GM23338 (cell line): Measurements from ENCODE around the gene CDK16. TPM values are rescaled to one million over a fixed set of nuclear protein-coding genes. Genes with fewer than 3 reads are reported as not detected.

ENCODE experiments used
- ATAC-seq: fragments of 200-7000 bp; cut with Tn5 transposase; 3 replicates; pipeline ENCODE4 v1.9.1; 2020
- DNase-seq: peaks from one replicate; pipeline ENCODE4 v3.0.0-alpha.2; 2015; ENCODE audit warnings: low spot score
- H2AFZ ChIP-seq: fragments of 200-600 bp; sonication (generic); 2 replicates; pipeline ENCODE4 v1.8.0; 2016; ENCODE audit warnings: antibody characterized with exemption, mild to moderate bottlenecking, moderate library complexity
- H3F3A ChIP-seq: fragments of 200-600 bp; sonication (generic); replicated peaks from 2 replicates; pipeline ENCODE4 v1.8.0; 2017; ENCODE audit warnings: antibody characterized with exemption, mixed run types, low read depth
- H3K27ac ChIP-seq: fragments of 200-600 bp; sonication (generic); 2 replicates; pipeline ENCODE4 v1.6.1; 2016; ENCODE audit warnings: low read depth
- H3K27me3 ChIP-seq: fragments of 200-600 bp; sonication (generic); 2 replicates; pipeline ENCODE4 v1.8.0; 2016; ENCODE audit warnings: mild to moderate bottlenecking, mixed run types, moderate library complexity; ENCODE audit not compliant: insufficient read depth
- H3K36me3 ChIP-seq: fragments of 200-600 bp; sonication (generic); 2 replicates; pipeline ENCODE4 v1.8.0; 2016; ENCODE audit warnings: mild to moderate bottlenecking; ENCODE audit not compliant: insufficient read depth
- H3K4me1 ChIP-seq: fragments of 200-600 bp; sonication (generic); 2 replicates; pipeline ENCODE4 v1.8.0; 2016; ENCODE audit warnings: mild to moderate bottlenecking, moderate library complexity; ENCODE audit not compliant: insufficient read depth
- H3K4me2 ChIP-seq: fragments of 200-600 bp; sonication (generic); 2 replicates; pipeline ENCODE4 v1.7.1; 2017; ENCODE audit warnings: mixed run types
- H3K4me3 ChIP-seq: fragments of 200-600 bp; sonication (generic); 2 replicates; pipeline ENCODE4 v1.6.1; 2016; ENCODE audit warnings: mixed run types
- H3K79me2 ChIP-seq: fragments of 200-600 bp; sonication (generic); replicated peaks from 2 replicates; pipeline ENCODE4 v1.8.0; 2017; ENCODE audit warnings: mild to moderate bottlenecking; ENCODE audit not compliant: insufficient read depth
- H3K9me2 ChIP-seq: fragments of 200-600 bp; sonication (generic); 2 replicates; pipeline ENCODE4 v1.8.0; 2017; ENCODE audit not compliant: insufficient read depth
- H4K20me1 ChIP-seq: fragments of 200-600 bp; sonication (generic); replicated peaks from 2 replicates; pipeline ENCODE4 v1.8.0; 2017; ENCODE audit warnings: mild to moderate bottlenecking; ENCODE audit not compliant: insufficient read depth
- H3K27ac Mint-ChIP-seq: 2 replicates; pipeline ENCODE4 v1.8.0; 2020; ENCODE audit warnings: inconsistent platforms, mild to moderate bottlenecking, moderate library complexity, mixed read lengths
- H3K27me3 Mint-ChIP-seq: 3 replicates; pipeline ENCODE4 v1.8.0; 2022; ENCODE audit warnings: low read depth, mild to moderate bottlenecking, moderate library complexity, mixed read lengths, inconsistent platforms; ENCODE audit not compliant: insufficient read depth, poor library complexity
- H3K36me3 Mint-ChIP-seq: 3 replicates; pipeline ENCODE4 v1.8.0; 2021; ENCODE audit warnings: low read depth, mild to moderate bottlenecking, inconsistent platforms, moderate library complexity, mixed read lengths
- H3K4me1 Mint-ChIP-seq: 3 replicates; pipeline ENCODE4 v1.8.0; 2020; ENCODE audit warnings: mild to moderate bottlenecking, inconsistent platforms, mixed read lengths
- H3K4me3 Mint-ChIP-seq: 3 replicates; pipeline ENCODE4 v1.8.0; 2021; ENCODE audit warnings: moderate library complexity, mild to moderate bottlenecking, inconsistent platforms, mixed read lengths
- H3K9me3 Mint-ChIP-seq: 3 replicates; pipeline ENCODE4 v1.8.0; 2020; ENCODE audit warnings: moderate library complexity, mild to moderate bottlenecking, inconsistent platforms, mixed read lengths
- CREB1 ChIP-seq: fragments of 250-450 bp; sonication (Bioruptor Pico); IDR thresholded peaks from 2 replicates; pipeline ENCODE4 v1.5.0; 2020; ENCODE audit warnings: low read depth, mild to moderate bottlenecking, moderate library complexity
- EZH2 ChIP-seq: fragments of 200-600 bp; sonication (generic); IDR thresholded peaks from one replicate; pipeline ENCODE4 v1.8.0; 2017; ENCODE audit warnings: antibody characterized with exemption, mild to moderate bottlenecking, low read depth; ENCODE audit not compliant: unreplicated experiment
- JUNB ChIP-seq: IDR thresholded peaks from one replicate; pipeline ENCODE4 v1.6.1; 2016; ENCODE audit warnings: antibody characterized with exemption; ENCODE audit not compliant: unreplicated experiment
- NANOG ChIP-seq: IDR thresholded peaks from 2 replicates; pipeline ENCODE4 v1.6.1; 2016; ENCODE audit warnings: antibody characterized with exemption, borderline replicate concordance
- POLR2AphosphoS5 ChIP-seq: IDR thresholded peaks from 2 replicates; pipeline ENCODE4 v1.6.1; 2016; ENCODE audit warnings: antibody characterized with exemption, low read depth
- polyA plus RNA-seq: library from polyadenylated mRNA; unstranded; fragments of >200 nt; fragmentation: Nextera tagmentation; extraction: Ambion mirVana; gene quantifications from 2 replicates; pipeline ENCODE4 v1.2.1, GENCODE V29; 2016
- total RNA-seq: library from RNA; depleted of rRNA; stranded (reverse); fragments of >200 nt; shearing (Covaris generic); gene quantifications from 2 replicates; pipeline ENCODE4 v1.2.3, GENCODE V29; 2014
- TF ChIP-seq, protein P1 (sequence below): fragments of 250-450 bp; sonication (Bioruptor Pico); IDR thresholded peaks from 2 replicates; pipeline ENCODE4 v1.5.0; 2020; ENCODE audit warnings: mild to moderate bottlenecking, moderate library complexity
- TF ChIP-seq, protein P2 (sequence below): IDR thresholded peaks from one replicate; pipeline ENCODE4 v1.6.1; 2018; ENCODE audit warnings: antibody characterized with exemption; ENCODE audit not compliant: unreplicated experiment
- TF ChIP-seq, protein P3 (sequence below): IDR thresholded peaks from 2 replicates; pipeline ENCODE4 v1.6.1; 2016; ENCODE audit warnings: antibody characterized with exemption

The CDK16 gene
- total and polyA plus RNA-seq, 2 experiments from 2014 or later = 58.9 to 158 TPM

DNA sequence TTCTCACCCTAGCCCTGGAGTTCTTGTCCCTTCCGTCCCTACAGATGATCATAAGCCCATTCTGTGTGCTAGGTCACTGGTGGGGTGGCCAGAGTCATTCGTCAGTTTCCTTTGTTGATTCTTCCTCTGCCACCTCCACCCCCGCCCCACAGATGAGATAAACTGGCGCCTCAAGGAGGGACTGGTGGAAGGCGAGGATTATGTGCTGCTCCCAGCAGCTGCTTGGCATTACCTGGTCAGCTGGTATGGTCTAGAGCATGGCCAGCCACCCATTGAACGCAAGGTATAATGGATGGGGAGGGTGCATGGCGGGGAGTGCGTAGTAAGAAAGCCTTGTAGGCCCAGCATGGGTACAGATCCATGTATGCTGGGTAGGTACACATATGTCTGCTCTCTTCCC is 20.7 kb downstream of the CDK16 start:
- Histone ChIP-seq H2AFZ (no peak overlapping the region), H3K9me2 (no peaks in the 10 kb centered on the region), H3K4me2 (no peak overlapping the region), H3K36me3 (no peaks in the 10 kb centered on the region), H3K4me1 (peaks cover 4% of the 10 kb centered on the region), H3K79me2 (peaks cover 45% of the 10 kb centered on the region), H3K4me3 (no peak overlapping the region), H4K20me1 (no peaks in the 10 kb centered on the region), H3K27ac (no peak overlapping the region), H3F3A (no peaks in the 10 kb centered on the region), H3K27me3 (no peaks in the 10 kb centered on the region)
- TF ChIP-seq, protein P1, sequence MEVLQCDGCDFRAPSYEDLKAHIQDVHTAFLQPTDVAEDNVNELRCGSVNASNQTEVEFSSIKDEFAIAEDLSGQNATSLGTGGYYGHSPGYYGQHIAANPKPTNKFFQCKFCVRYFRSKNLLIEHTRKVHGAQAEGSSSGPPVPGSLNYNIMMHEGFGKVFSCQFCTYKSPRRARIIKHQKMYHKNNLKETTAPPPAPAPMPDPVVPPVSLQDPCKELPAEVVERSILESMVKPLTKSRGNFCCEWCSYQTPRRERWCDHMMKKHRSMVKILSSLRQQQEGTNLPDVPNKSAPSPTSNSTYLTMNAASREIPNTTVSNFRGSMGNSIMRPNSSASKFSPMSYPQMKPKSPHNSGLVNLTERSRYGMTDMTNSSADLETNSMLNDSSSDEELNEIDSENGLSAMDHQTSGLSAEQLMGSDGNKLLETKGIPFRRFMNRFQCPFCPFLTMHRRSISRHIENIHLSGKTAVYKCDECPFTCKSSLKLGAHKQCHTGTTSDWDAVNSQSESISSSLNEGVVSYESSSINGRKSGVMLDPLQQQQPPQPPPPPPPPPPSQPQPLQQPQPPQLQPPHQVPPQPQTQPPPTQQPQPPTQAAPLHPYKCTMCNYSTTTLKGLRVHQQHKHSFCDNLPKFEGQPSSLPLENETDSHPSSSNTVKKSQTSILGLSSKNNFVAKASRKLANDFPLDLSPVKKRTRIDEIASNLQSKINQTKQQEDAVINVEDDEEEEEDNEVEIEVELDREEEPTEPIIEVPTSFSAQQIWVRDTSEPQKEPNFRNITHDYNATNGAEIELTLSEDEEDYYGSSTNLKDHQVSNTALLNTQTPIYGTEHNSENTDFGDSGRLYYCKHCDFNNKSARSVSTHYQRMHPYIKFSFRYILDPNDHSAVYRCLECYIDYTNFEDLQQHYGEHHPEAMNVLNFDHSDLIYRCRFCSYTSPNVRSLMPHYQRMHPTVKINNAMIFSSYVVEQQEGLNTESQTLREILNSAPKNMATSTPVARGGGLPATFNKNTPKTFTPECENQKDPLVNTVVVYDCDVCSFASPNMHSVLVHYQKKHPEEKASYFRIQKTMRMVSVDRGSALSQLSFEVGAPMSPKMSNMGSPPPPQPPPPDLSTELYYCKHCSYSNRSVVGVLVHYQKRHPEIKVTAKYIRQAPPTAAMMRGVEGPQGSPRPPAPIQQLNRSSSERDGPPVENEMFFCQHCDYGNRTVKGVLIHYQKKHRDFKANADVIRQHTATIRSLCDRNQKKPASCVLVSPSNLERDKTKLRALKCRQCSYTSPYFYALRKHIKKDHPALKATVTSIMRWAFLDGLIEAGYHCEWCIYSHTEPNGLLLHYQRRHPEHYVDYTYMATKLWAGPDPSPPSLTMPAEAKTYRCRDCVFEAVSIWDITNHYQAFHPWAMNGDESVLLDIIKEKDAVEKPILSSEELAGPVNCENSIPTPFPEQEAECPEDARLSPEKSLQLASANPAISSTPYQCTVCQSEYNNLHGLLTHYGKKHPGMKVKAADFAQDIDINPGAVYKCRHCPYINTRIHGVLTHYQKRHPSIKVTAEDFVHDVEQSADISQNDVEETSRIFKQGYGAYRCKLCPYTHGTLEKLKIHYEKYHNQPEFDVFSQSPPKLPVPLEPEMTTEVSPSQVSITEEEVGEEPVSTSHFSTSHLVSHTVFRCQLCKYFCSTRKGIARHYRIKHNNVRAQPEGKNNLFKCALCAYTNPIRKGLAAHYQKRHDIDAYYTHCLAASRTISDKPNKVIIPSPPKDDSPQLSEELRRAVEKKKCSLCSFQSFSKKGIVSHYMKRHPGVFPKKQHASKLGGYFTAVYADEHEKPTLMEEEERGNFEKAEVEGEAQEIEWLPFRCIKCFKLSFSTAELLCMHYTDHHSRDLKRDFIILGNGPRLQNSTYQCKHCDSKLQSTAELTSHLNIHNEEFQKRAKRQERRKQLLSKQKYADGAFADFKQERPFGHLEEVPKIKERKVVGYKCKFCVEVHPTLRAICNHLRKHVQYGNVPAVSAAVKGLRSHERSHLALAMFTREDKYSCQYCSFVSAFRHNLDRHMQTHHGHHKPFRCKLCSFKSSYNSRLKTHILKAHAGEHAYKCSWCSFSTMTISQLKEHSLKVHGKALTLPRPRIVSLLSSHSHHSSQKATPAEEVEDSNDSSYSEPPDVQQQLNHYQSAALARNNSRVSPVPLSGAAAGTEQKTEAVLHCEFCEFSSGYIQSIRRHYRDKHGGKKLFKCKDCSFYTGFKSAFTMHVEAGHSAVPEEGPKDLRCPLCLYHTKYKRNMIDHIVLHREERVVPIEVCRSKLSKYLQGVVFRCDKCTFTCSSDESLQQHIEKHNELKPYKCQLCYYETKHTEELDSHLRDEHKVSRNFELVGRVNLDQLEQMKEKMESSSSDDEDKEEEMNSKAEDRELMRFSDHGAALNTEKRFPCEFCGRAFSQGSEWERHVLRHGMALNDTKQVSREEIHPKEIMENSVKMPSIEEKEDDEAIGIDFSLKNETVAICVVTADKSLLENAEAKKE (CRISPR knock-in tag) = no peak
- TF ChIP-seq CREB1 = no peak
- TF ChIP-seq, protein P2, sequence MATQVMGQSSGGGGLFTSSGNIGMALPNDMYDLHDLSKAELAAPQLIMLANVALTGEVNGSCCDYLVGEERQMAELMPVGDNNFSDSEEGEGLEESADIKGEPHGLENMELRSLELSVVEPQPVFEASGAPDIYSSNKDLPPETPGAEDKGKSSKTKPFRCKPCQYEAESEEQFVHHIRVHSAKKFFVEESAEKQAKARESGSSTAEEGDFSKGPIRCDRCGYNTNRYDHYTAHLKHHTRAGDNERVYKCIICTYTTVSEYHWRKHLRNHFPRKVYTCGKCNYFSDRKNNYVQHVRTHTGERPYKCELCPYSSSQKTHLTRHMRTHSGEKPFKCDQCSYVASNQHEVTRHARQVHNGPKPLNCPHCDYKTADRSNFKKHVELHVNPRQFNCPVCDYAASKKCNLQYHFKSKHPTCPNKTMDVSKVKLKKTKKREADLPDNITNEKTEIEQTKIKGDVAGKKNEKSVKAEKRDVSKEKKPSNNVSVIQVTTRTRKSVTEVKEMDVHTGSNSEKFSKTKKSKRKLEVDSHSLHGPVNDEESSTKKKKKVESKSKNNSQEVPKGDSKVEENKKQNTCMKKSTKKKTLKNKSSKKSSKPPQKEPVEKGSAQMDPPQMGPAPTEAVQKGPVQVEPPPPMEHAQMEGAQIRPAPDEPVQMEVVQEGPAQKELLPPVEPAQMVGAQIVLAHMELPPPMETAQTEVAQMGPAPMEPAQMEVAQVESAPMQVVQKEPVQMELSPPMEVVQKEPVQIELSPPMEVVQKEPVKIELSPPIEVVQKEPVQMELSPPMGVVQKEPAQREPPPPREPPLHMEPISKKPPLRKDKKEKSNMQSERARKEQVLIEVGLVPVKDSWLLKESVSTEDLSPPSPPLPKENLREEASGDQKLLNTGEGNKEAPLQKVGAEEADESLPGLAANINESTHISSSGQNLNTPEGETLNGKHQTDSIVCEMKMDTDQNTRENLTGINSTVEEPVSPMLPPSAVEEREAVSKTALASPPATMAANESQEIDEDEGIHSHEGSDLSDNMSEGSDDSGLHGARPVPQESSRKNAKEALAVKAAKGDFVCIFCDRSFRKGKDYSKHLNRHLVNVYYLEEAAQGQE = no peak
- no peak for TF ChIP-seq NANOG
- TF ChIP-seq JUNB = no peak
- TF ChIP-seq EZH2 = no peak
- TF ChIP-seq POLR2AphosphoS5 = no peak
- TF ChIP-seq, protein P3, sequence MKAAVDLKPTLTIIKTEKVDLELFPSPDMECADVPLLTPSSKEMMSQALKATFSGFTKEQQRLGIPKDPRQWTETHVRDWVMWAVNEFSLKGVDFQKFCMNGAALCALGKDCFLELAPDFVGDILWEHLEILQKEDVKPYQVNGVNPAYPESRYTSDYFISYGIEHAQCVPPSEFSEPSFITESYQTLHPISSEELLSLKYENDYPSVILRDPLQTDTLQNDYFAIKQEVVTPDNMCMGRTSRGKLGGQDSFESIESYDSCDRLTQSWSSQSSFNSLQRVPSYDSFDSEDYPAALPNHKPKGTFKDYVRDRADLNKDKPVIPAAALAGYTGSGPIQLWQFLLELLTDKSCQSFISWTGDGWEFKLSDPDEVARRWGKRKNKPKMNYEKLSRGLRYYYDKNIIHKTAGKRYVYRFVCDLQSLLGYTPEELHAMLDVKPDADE = no peak
- Mint-ChIP-seq H3K9me3 (no peaks in the 10 kb centered on the region), H3K4me3 (no peak overlapping the region), H3K27ac (no peak overlapping the region), H3K27me3 (peaks cover 4% of the 10 kb centered on the region), H3K36me3 (peaks cover 37% of the 10 kb centered on the region), H3K4me1 (peaks cover 10% of the 10 kb centered on the region; the same call in 2 of the 3 replicates)
- DNase-seq (no peak), ATAC-seq (no peak)
